Endothelial cell of umbilical vein (primary cell): ENCODE data around the gene ATPAF1. TPM values are rescaled to one million over a fixed set of nuclear protein-coding genes. Genes with fewer than 3 reads are reported as not detected.

Source experiments
- BruUV-seq: library from RNA; stranded (reverse); fragments of 400-500 nt; replicated peaks from 2 replicates; lab custom pipeline; 2021; lab: Mats Ljungman, UMichigan
- CTCF ChIA-PET: fragments of 300-600, 350-600 bp; sonication (Branson Sonifier 250); formaldehyde crosslinking; loops from one replicate; lab custom pipeline; 2021; ENCODE audit warnings: antibody characterized with exemption, inconsistent platforms; lab: Charles Lee
- POLR2A ChIA-PET: fragments of 300-600, 350-600 bp; sonication (Branson Sonifier 250); formaldehyde crosslinking; loops from one replicate; lab custom pipeline; 2021; ENCODE audit warnings: antibody characterized with exemption, inconsistent platforms; lab: Charles Lee
- DNase-seq: peaks from one replicate; pipeline ENCODE4 v3.0.0-alpha.2; 2011; ENCODE audit warnings: low read depth, low spot score
- FAIRE-seq: peaks from 2 replicates; lab custom pipeline; 2011; peaks lifted over from hg19 to GRCh38; lab: Jason Lieb, UNC
- H2AFZ ChIP-seq: 2 replicates; pipeline ENCODE4 v1.6.0; 2012; ENCODE audit warnings: low read depth, low read length, control low read depth, inconsistent platforms
- H3K27ac ChIP-seq: 2 replicates; pipeline ENCODE4 v1.5.1; 2011; ENCODE audit warnings: low read depth, mild to moderate bottlenecking, control low read depth, low read length, moderate library complexity; ENCODE audit not compliant: insufficient read depth
- H3K27me3 ChIP-seq, 2 experiments: 2 replicates each; pipeline versions ENCODE4 v1.6.0 to v1.6.1; 2011; ENCODE audit warnings: low read length in 2 of 2, mixed read lengths in 1 of 2; ENCODE audit not compliant: control insufficient read depth in 2 of 2, insufficient read depth in 2 of 2
- H3K36me3 ChIP-seq, 2 experiments: 2 replicates in 1 of 2; 3 replicates in 1 of 2; pipeline ENCODE4 v1.5.1; 2011; ENCODE audit warnings: low read length in 2 of 2, mild to moderate bottlenecking in 1 of 2, moderate library complexity in 1 of 2; ENCODE audit not compliant: control insufficient read depth in 2 of 2, insufficient read depth in 2 of 2; ENCODE audit errors: extremely low read depth in 1 of 2
- H3K4me1 ChIP-seq: 3 replicates; pipeline ENCODE4 v1.5.1; 2011; ENCODE audit warnings: mild to moderate bottlenecking, low read length; ENCODE audit not compliant: control insufficient read depth, insufficient read depth; ENCODE audit errors: extremely low read depth
- H3K4me2 ChIP-seq: 2 replicates; pipeline ENCODE4 v1.6.1; 2011; ENCODE audit warnings: low read length, control low read depth, mixed read lengths; ENCODE audit not compliant: insufficient read depth
- H3K4me3 ChIP-seq, 3 experiments: fragments of 200-600 bp in 1 of 3; sonication (generic), shearing (Covaris generic) in 1 of 3; replicated peaks in 1 of 3; 2 replicates each; pipeline ENCODE4 v1.5.1; 2011 to 2016; ENCODE audit warnings: control low read depth in 3 of 3, low read length in 3 of 3, mild to moderate bottlenecking in 2 of 3, inconsistent platforms in 1 of 3, low read depth in 1 of 3, moderate library complexity in 1 of 3; ENCODE audit not compliant: insufficient read depth in 1 of 3
- H3K79me2 ChIP-seq: 2 replicates; pipeline ENCODE4 v1.6.0; 2012; ENCODE audit warnings: low read length, inconsistent platforms; ENCODE audit not compliant: control insufficient read depth, insufficient read depth
- H3K9ac ChIP-seq: replicated peaks from 2 replicates; pipeline ENCODE3; 2011; ENCODE audit warnings: low read length, control low read depth; ENCODE audit not compliant: insufficient read depth; ENCODE audit errors: extremely low read depth
- H3K9me1 ChIP-seq: replicated peaks from 3 replicates; pipeline ENCODE4 v1.6.0; 2011; ENCODE audit warnings: mild to moderate bottlenecking, low read length; ENCODE audit not compliant: control insufficient read depth, insufficient read depth; ENCODE audit errors: extremely low read depth
- H3K9me3 ChIP-seq: replicated peaks from 2 replicates; pipeline ENCODE4 v1.5.1; 2012; ENCODE audit warnings: low read length, inconsistent platforms; ENCODE audit not compliant: control insufficient read depth, insufficient read depth
- H4K20me1 ChIP-seq: replicated peaks from 2 replicates; pipeline ENCODE3; 2011; ENCODE audit warnings: mild to moderate bottlenecking, low read length; ENCODE audit not compliant: control insufficient read depth, insufficient read depth; ENCODE audit errors: extremely low read depth
- EZH2 ChIP-seq: IDR thresholded peaks from 2 replicates; pipeline ENCODE4 v1.6.1; 2012; ENCODE audit warnings: borderline replicate concordance, low read depth, mild to moderate bottlenecking, moderate library complexity, low read length, inconsistent platforms; ENCODE audit not compliant: severe bottlenecking
- FOS ChIP-seq: IDR thresholded peaks from 2 replicates; pipeline ENCODE4 v1.6.1; 2011; ENCODE audit warnings: mild to moderate bottlenecking, low read length, moderate library complexity, borderline replicate concordance; ENCODE audit not compliant: insufficient read depth
- GATA2 ChIP-seq: IDR thresholded peaks from 2 replicates; pipeline ENCODE4 v1.7.0; 2011; ENCODE audit warnings: low read depth, mild to moderate bottlenecking, moderate library complexity, mixed read lengths, low read length; ENCODE audit not compliant: insufficient read length, insufficient read depth
- JUN ChIP-seq: IDR thresholded peaks from 2 replicates; pipeline ENCODE4 v1.6.1; 2011; ENCODE audit warnings: borderline replicate concordance, low read depth; ENCODE audit not compliant: insufficient read length, insufficient read depth
- MYC ChIP-seq: IDR thresholded peaks from one replicate; pipeline ENCODE4 v1.6.1; 2011; ENCODE audit warnings: mild to moderate bottlenecking, low read depth, low read length
- POLR2A ChIP-seq: IDR thresholded peaks from 2 replicates; pipeline ENCODE4 v1.6.1; 2012; ENCODE audit warnings: low read depth, mild to moderate bottlenecking, control low read depth, low read length
- POLR2AphosphoS5 ChIP-seq: IDR thresholded peaks from 2 replicates; pipeline ENCODE4 v1.6.1; 2012; ENCODE audit warnings: low read depth, mild to moderate bottlenecking, control low read depth, low read length, moderate library complexity; ENCODE audit not compliant: insufficient read depth
- dilution Hi-C: fragments of 300-500 bp; cut with MboI; formaldehyde crosslinking; loops from one replicate; pipeline ENCODE4 v1.15.0; 2019; ENCODE audit warnings: low sequenced_read_pairs; ENCODE audit not compliant: extremely low pct_ligation_motif_present
- intact Hi-C: fragments of 100-400 bp; cut with micrococcal nuclease; formaldehyde crosslinking; loops from one replicate; pipeline ENCODE4 v1.10.0; 2022
- polyA plus RNA-seq, 4 experiments: library from polyadenylated mRNA; depleted of rRNA in 3 of 4; stranded (reverse) in 3 of 4; unstranded in 1 of 4; fragments of >200 nt; gene quantifications; 2 replicates each; pipeline versions ENCODE4 v1.2.1 to v1.2.3, GENCODE V29; 2011 to 2012; ENCODE audit warnings: missing spikeins in 1 of 4
- total RNA-seq: library from RNA; stranded (reverse); gene quantifications from 2 replicates; pipeline ENCODE4 v1.2.3, GENCODE V29; 2021
- TF ChIP-seq, protein P1 (sequence below): IDR thresholded peaks from 2 replicates; pipeline ENCODE4 v1.6.1; 2011; ENCODE audit not compliant: insufficient read depth, insufficient read length
- TF ChIP-seq, protein P2 (sequence below), 2 donors: IDR thresholded peaks; 1 replicate in 1 of 2; 2 replicates in 1 of 2; pipeline ENCODE4 v1.5.1; 2011; ENCODE audit warnings: low read length in 2 of 2, mild to moderate bottlenecking in 2 of 2, moderate library complexity in 2 of 2, control low read depth in 1 of 2, inconsistent platforms in 1 of 2, low read depth in 1 of 2; ENCODE audit not compliant: insufficient read depth in 1 of 2; ENCODE audit errors: extremely low read depth in 1 of 2

ATPAF1 gene
- total and polyA plus RNA-seq, 2 donors (not counting 3 experiments of a cell fraction or from before 2014, with no cell fraction given): 28.3 to 29.6 TPM

DNA sequence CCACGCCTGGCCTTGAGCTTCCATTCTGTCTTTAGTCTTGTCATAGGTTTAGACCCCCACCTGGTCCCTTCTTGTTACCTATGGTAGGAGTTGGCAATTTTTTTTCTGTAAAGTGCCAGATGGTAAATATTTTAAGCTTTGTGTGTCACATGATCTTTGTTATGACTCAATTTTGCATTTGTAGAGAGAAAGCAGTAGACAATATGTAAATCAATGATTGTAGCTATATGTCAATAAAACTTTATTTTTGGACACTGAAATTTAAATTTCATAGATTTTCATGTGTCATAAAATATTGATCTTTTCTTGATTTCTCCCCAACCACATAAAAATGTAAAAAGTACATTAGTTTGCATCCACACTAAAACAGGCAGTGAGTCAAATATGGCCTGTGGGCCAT is 72.1 kb downstream of the ATPAF1 start:
- no peak overlapping the region for H3K4me2 ChIP-seq
- TF ChIP-seq JUN (no peak), FOS (no peak), EZH2 (no peak), GATA2 (no peak), POLR2A (no peak), POLR2AphosphoS5 (no peak), MYC (no peak)
- TF ChIP-seq, protein P1, sequence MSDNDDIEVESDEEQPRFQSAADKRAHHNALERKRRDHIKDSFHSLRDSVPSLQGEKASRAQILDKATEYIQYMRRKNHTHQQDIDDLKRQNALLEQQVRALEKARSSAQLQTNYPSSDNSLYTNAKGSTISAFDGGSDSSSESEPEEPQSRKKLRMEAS: no peak
- no peaks in the 10 kb centered on the region for H3K79me2 ChIP-seq
- no peak overlapping the region for H3K4me3 ChIP-seq
- peaks cover 0 to 8% of the 10 kb centered on the region in 2 experiments for H3K36me3 ChIP-seq
- no peak overlapping the region for H3K27ac ChIP-seq
- H3K4me1 ChIP-seq: no peaks in the 10 kb centered on the region
- ChIA-PET POLR2A (interaction anchor here (0.7 kb wide), 1 partner anchor 84 kb away, joined by 3 read pairs; no protein-coding TSS in a partner anchor), CTCF (interaction anchor here (0.7 to 1.8 kb wide), 2 partner anchors 8 to 12 kb away, joined by 4 to 5 read pairs; partner anchors contain the start of gene MKNK1)
- DNase-seq (no peak), FAIRE-seq (no peak)
- BruUV-seq: no TSS peak
- H3K9me3 ChIP-seq: no peaks in the 10 kb centered on the region
- intact Hi-C loops (no loop called here), dilution Hi-C loops (no loop called here)
- H3K9me1 ChIP-seq: no peaks in the 10 kb centered on the region
- no peaks in the 10 kb centered on the region for H3K27me3 ChIP-seq
- H4K20me1 ChIP-seq: no peaks in the 10 kb centered on the region
- no peak overlapping the region for H3K9ac ChIP-seq
- H2AFZ ChIP-seq: no peak overlapping the region

DNA sequence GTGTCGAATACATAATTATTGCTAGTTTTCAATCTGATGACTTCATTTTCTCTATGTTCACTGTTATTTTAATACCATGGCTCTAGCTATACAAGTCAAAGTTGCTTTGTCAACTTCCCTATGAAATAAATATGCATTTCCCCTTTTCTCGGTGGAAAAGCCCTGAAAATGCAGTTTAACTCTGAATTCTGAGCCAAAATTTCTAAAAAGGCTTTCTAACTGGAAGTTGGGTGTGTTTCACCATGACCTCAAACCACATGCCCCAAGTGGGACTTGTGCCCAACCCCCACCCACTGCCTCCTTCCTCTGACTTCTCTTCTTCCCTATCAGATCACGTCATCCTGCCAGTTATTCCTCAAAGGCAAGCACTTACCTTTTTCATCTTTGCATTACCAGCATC is 73.0 kb downstream of the ATPAF1 start:
- no peak overlapping the region for H2AFZ ChIP-seq
- no peak for DNase-seq
- no TSS peak for BruUV-seq
- H3K9me3 ChIP-seq: no peaks in the 10 kb centered on the region
- H3K9ac ChIP-seq: no peak overlapping the region
- no peaks in the 10 kb centered on the region for H3K9me1 ChIP-seq
- peaks cover 0 to 12% of the 10 kb centered on the region in 2 experiments for H3K36me3 ChIP-seq
- H3K4me2 ChIP-seq: no peak overlapping the region
- no peak overlapping the region for H3K27ac ChIP-seq
- dilution Hi-C loops: no loop called here
- no peaks in the 10 kb centered on the region for H3K79me2 ChIP-seq
- ChIA-PET CTCF (interaction anchor here (1.8 kb wide), 1 partner anchor 9 kb away, joined by 5 read pairs; the partner anchor contains the start of gene MKNK1), POLR2A (interaction anchor here (0.6 kb wide), 1 partner anchor 195 kb away, joined by 4 read pairs; no protein-coding TSS in a partner anchor)
- no peaks in the 10 kb centered on the region for H3K4me1 ChIP-seq
- no peaks in the 10 kb centered on the region for H4K20me1 ChIP-seq
- intact Hi-C loops: no loop called here
- no peak for FAIRE-seq
- no peak overlapping the region for H3K4me3 ChIP-seq
- H3K27me3 ChIP-seq: no peaks in the 10 kb centered on the region
- TF ChIP-seq GATA2 (no peak), MYC (no peak), JUN (no peak), POLR2A (no peak), POLR2AphosphoS5 (no peak), EZH2 (no peak), FOS (no peak)
- TF ChIP-seq, protein P2, sequence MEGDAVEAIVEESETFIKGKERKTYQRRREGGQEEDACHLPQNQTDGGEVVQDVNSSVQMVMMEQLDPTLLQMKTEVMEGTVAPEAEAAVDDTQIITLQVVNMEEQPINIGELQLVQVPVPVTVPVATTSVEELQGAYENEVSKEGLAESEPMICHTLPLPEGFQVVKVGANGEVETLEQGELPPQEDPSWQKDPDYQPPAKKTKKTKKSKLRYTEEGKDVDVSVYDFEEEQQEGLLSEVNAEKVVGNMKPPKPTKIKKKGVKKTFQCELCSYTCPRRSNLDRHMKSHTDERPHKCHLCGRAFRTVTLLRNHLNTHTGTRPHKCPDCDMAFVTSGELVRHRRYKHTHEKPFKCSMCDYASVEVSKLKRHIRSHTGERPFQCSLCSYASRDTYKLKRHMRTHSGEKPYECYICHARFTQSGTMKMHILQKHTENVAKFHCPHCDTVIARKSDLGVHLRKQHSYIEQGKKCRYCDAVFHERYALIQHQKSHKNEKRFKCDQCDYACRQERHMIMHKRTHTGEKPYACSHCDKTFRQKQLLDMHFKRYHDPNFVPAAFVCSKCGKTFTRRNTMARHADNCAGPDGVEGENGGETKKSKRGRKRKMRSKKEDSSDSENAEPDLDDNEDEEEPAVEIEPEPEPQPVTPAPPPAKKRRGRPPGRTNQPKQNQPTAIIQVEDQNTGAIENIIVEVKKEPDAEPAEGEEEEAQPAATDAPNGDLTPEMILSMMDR (IDR thresholded peaks at IDR 0.05; ENCODE audit: extremely low read depth in 1 of 2, insufficient read depth in 1 of 2, low read depth in 1 of 2, low read length in 2 of 2): no peak
- TF ChIP-seq, protein P1: no peak
